ENCODE data around the gene FOXE3.

The FOXE3 gene

DNA sequence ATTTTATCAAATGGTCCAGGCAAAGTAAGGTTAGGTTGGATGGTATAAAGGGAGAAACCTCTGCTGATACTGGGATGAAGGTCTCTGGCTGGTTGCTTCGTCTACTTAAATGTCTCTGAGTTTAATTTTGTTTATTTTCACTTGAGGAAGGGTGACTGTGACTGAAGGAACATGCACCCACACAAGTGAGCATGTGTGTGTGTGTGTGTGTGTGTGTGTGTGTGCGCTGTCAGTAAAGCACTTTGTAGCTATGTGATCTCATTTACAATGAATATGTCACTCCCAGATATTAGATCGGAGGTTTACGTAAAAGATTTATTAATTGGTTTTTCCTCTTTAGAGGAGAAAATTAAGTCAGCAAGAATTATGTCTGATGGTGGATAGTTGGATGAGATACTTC lies 26.1 kb downstream of the FOXE3 start:
- Histone ChIP-seq H3K36me3 (ENCODE audit: control insufficient read depth, insufficient read depth, low read length) (no peaks in the 10 kb centered on the region), H3K4me3 (replicated peaks; ENCODE audit: low read depth, low read length) (no peak overlapping the region), H3K27me3 (replicated peaks; ENCODE audit: control insufficient read depth, insufficient read depth, low read length) (peaks cover 2% of the 10 kb centered on the region; the same call in 1 of the 2 replicates)
- TF ChIP-seq, protein P1, sequence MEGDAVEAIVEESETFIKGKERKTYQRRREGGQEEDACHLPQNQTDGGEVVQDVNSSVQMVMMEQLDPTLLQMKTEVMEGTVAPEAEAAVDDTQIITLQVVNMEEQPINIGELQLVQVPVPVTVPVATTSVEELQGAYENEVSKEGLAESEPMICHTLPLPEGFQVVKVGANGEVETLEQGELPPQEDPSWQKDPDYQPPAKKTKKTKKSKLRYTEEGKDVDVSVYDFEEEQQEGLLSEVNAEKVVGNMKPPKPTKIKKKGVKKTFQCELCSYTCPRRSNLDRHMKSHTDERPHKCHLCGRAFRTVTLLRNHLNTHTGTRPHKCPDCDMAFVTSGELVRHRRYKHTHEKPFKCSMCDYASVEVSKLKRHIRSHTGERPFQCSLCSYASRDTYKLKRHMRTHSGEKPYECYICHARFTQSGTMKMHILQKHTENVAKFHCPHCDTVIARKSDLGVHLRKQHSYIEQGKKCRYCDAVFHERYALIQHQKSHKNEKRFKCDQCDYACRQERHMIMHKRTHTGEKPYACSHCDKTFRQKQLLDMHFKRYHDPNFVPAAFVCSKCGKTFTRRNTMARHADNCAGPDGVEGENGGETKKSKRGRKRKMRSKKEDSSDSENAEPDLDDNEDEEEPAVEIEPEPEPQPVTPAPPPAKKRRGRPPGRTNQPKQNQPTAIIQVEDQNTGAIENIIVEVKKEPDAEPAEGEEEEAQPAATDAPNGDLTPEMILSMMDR (IDR thresholded peaks at IDR 0.05; ENCODE audit: insufficient read depth, low read length, poor library complexity, severe bottlenecking), result no peak
- no peak for DNase-seq (ENCODE audit: extremely low read depth, insufficient read length)

DNA sequence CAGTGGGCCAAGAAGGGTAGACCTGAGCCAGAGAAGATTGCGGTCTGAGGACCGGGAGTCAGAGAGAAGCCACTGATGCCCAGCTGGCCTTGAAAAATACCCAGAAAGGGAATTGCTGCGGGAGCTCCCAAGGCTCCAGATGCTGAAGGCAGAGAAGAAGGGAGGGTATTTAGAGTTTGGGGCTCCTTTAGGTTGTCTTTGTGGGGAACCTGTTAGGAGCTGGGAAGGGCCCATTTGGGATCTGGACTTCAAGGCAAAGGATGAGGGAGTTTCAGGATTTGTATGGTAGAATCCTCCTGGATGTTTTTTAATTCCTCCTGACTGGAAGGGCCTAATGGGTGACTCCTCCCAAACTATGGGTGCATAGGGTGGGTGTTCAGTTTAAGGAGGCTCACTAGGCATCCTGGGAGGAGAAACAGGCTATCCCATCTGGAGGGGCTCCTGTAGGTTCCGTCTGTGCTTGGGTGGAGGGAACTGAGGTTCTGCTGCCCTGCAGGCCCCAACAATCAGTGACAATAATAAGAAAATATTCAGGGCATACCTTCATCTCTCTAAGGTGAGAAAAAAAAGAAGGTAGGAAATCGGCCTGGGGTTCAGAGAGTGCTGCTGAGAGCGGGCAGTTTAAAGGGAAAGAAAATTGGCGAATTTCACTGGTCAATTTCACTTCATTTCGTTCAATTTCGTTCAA lies 26.9 kb downstream of the FOXE3 start:
- Histone ChIP-seq H3K27me3 (replicated peaks; ENCODE audit: control insufficient read depth, insufficient read depth, low read length) (peaks cover 2% of the 10 kb centered on the region; the same call in 1 of the 2 replicates), H3K4me3 (replicated peaks; ENCODE audit: low read depth, low read length) (no peak overlapping the region), H3K36me3 (ENCODE audit: control insufficient read depth, insufficient read depth, low read length) (no peaks in the 10 kb centered on the region)
- DNase-seq (ENCODE audit: extremely low read depth, insufficient read length), result no peak
- TF ChIP-seq, protein P1 (IDR thresholded peaks at IDR 0.05; ENCODE audit: insufficient read depth, low read length, poor library complexity, severe bottlenecking), result no peak

DNA sequence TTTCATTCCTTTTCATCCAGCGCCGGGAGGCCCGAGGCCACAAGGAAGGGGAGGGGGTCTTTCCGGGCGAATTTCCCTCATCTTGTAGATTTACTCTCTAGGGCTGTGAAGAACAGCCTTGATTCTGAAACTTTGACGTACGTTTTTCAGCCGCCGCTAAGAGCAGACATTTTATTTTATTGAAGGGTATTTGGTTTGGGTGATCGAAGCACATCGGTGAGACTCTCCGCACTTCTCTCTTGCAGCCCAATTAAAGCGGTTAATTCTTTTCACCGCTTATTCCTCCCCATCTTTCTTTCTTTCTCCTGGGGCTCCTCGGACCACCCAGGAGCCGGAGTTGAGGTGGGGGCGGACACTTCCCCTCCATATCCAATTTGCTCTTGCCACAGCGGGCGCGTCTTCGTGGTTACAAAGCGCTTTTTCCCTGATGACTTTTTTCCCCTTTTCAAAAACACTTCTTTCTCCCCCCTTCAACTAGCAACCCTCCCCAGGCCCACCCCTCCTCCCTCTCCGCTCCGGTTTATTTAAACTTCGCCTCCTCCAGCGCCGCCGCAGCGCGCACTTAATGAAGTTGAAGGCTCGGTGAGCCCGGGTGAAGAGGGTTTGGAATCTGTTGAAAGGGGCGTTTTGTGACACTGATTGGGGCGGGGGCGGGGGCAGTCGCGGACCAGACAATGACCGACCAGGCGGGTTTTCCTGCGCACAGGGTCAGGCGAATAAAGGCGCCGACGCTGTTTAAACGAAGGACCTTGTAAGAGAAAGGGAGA lies 27.6 kb downstream of the FOXE3 start:
- no peaks in the 10 kb centered on the region for H3K36me3 ChIP-seq (ENCODE audit: control insufficient read depth, insufficient read depth, low read length)
- H3K27me3 ChIP-seq (replicated peaks; ENCODE audit: control insufficient read depth, insufficient read depth, low read length), result peaks cover 2% of the 10 kb centered on the region; the same call in 1 of the 2 replicates
- DNase-seq (ENCODE audit: extremely low read depth, insufficient read length), result no peak
- TF ChIP-seq, protein P1 (IDR thresholded peaks at IDR 0.05; ENCODE audit: insufficient read depth, low read length, poor library complexity, severe bottlenecking), result no peak
- H3K4me3 ChIP-seq (replicated peaks; ENCODE audit: low read depth, low read length), result no peak overlapping the region

DNA sequence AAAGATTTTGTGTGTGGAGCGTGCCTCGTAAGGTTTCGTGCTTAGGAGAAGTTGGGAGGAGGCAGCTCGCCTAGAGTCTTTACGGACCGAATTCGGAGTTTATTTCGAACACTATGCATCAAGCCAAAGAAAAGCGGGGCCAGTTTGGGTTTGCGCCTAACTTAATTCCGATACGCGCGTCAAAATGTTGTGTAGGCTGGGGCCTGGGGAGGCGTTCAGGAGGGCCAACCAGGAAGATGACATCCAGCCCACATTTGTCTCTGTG lies 28.1 kb downstream of the FOXE3 start:
- TF ChIP-seq, protein P1 (IDR thresholded peaks at IDR 0.05; ENCODE audit: insufficient read depth, low read length, poor library complexity, severe bottlenecking), result no peak
- Histone ChIP-seq H3K27me3 (replicated peaks; ENCODE audit: control insufficient read depth, insufficient read depth, low read length) (peaks cover 2% of the 10 kb centered on the region; the same call in 1 of the 2 replicates), H3K4me3 (replicated peaks; ENCODE audit: low read depth, low read length) (no peak overlapping the region), H3K36me3 (ENCODE audit: control insufficient read depth, insufficient read depth, low read length) (no peaks in the 10 kb centered on the region)
- no peak for DNase-seq (ENCODE audit: extremely low read depth, insufficient read length)

DNA sequence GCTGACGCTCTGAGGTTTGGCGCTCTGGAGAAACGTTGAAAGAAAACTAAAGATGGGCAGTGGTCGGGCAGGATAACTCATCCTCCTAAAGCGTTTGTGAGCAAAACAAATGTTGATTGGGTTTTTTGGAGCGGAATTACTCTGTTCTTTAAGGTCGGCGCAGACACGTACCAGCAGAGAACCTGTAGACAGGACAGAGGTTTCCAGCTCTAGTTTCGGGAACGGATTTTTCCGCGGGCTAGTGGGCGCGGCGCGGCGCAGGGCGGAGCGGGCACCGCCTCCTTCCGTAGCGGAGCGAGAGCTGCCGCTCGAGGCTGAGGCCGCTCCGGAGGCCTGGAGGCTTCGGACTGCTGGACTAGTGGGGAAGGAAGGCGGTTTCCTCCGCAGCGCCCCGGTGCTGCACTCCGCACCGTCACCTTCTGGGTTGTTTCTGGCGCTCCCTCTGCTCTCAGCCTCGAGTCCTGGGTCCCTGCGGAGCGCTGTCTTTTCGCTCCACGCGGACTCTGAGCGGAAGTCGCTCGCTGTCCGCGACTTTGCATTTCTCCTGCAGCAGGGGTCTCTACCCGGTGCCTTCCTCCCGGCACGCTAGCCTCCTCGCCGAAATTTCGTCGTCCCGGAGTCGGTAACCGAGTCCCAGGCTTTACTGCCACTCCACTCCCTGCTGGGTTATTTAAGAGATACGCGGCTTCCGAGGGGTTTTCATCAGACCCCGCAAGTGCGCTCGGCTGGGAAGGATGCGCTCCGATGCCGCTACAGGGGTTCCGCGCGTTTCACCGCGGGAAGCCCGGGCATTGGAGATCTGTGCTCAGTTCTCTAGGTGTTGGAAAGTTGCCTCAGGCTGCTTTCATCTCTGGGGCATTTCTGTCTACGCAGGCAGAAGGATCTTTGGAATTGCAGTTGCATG lies 28.7 kb downstream of the FOXE3 start:
- H3K36me3 ChIP-seq (ENCODE audit: control insufficient read depth, insufficient read depth, low read length), result no peaks in the 10 kb centered on the region
- TF ChIP-seq, protein P1 (IDR thresholded peaks at IDR 0.05; ENCODE audit: insufficient read depth, low read length, poor library complexity, severe bottlenecking), result no peak
- H3K4me3 ChIP-seq (replicated peaks; ENCODE audit: low read depth, low read length), result peak overlapping the region; percentile 15
- H3K27me3 ChIP-seq (replicated peaks; ENCODE audit: control insufficient read depth, insufficient read depth, low read length), result peaks cover 2% of the 10 kb centered on the region; the same call in 1 of the 2 replicates
- no peak for DNase-seq (ENCODE audit: extremely low read depth, insufficient read length)
